Erythroblast (primary cell): ENCODE results near the gene NMNAT2.

ENCODE experiments used
- GATA1 ChIP-seq: IDR thresholded peaks from 2 replicates; pipeline ENCODE4 v1.6.1; 2011; ENCODE audit warnings: low read depth, mild to moderate bottlenecking, control low read depth, low read length, moderate library complexity
- POLR2A ChIP-seq: IDR thresholded peaks from 2 replicates; pipeline ENCODE4 v1.6.1; 2011; ENCODE audit warnings: mild to moderate bottlenecking, low read length

GRCh38 chr1:183327434-183328290 lies 90.5 kb downstream of the NMNAT2 start:
- TF ChIP-seq POLR2A (no peak), GATA1 (no peak)
